Smooth muscle cell (in vitro differentiated cells): ENCODE results near the gene TNS1. TPM values are rescaled to one million over a fixed set of nuclear protein-coding genes. Genes with fewer than 3 reads are reported as not detected.

ENCODE experiments used
- DNase-seq: peaks from one replicate; lab custom pipeline; 2025; ENCODE audit not compliant: unreplicated experiment; lab: John Stamatoyannopoulos, UW
- H2AFZ ChIP-seq: fragments of 200-600 bp; sonication (generic); 2 replicates; pipeline ENCODE4 v1.6.0; 2016; ENCODE audit warnings: antibody characterized with exemption, low read depth, mild to moderate bottlenecking
- H3F3A ChIP-seq: fragments of 200-600 bp; sonication (generic); 2 replicates; pipeline ENCODE4 v1.6.0; 2017; ENCODE audit warnings: antibody characterized with exemption, low read depth
- H3K27ac ChIP-seq: fragments of 200-600 bp; sonication (generic); 2 replicates; pipeline ENCODE4 v1.5.1; 2016; ENCODE audit warnings: low read depth, mild to moderate bottlenecking
- H3K27me3 ChIP-seq: fragments of 200-600 bp; sonication (generic); 2 replicates; pipeline ENCODE4 v1.6.1; 2016; ENCODE audit warnings: low read depth, mild to moderate bottlenecking
- H3K36me3 ChIP-seq: fragments of 200-600 bp; sonication (generic); 2 replicates; pipeline ENCODE4 v1.5.1; 2016; ENCODE audit warnings: low read depth
- H3K4me1 ChIP-seq: fragments of 200-600 bp; sonication (generic); 2 replicates; pipeline ENCODE4 v1.5.1; 2016; ENCODE audit warnings: low read depth
- H3K4me2 ChIP-seq: fragments of 200-600 bp; sonication (generic); 2 replicates; pipeline ENCODE4 v1.6.0; 2016; ENCODE audit warnings: mild to moderate bottlenecking
- H3K4me3 ChIP-seq: fragments of 200-600 bp; sonication (generic); 2 replicates; pipeline ENCODE4 v1.5.1; 2016; ENCODE audit warnings: mild to moderate bottlenecking
- H3K79me2 ChIP-seq: fragments of 200-600 bp; sonication (generic); 2 replicates; pipeline ENCODE4 v1.6.0; 2016; ENCODE audit warnings: low read depth, mild to moderate bottlenecking
- H3K9ac ChIP-seq: fragments of 200-600 bp; sonication (generic); 2 replicates; pipeline ENCODE4 v1.6.0; 2016; ENCODE audit warnings: low read depth
- H3K9me3 ChIP-seq: fragments of 200-600 bp; sonication (generic); replicated peaks from 2 replicates; pipeline ENCODE4 v1.5.1; 2016; ENCODE audit warnings: low read depth
- H4K20me1 ChIP-seq: fragments of 200-600 bp; sonication (generic); 2 replicates; pipeline ENCODE4 v1.6.0; 2016; ENCODE audit warnings: low read depth
- WGBS: methylation state at CpG from one replicate; pipeline ENCODE4 v1.1.7; 2016; ENCODE audit warnings: low lambda C conversion rate; 5-methylcytosine and 5-hydroxymethylcytosine counted together
- polyA plus RNA-seq: library from polyadenylated mRNA; unstranded; fragments of >200 nt; fragmentation: Nextera tagmentation; extraction: Ambion mirVana; gene quantifications from 2 replicates; pipeline ENCODE4 v1.2.1, GENCODE V29; 2016
- total RNA-seq: library from RNA; depleted of rRNA; stranded (reverse); fragments of >200 nt; gene quantifications from 2 replicates; pipeline ENCODE4 v1.2.3, GENCODE V29; 2014
- TF ChIP-seq, protein P1 (sequence below): fragments of 200-600 bp; sonication (generic); IDR thresholded peaks from 2 replicates; pipeline ENCODE4 v1.5.1; 2017; ENCODE audit warnings: borderline replicate concordance, mild to moderate bottlenecking, antibody characterized with exemption; ENCODE audit not compliant: insufficient read depth, poor library complexity, severe bottlenecking

TNS1 gene
- total and polyA plus RNA-seq, 2 experiments from 2014 or later, result 52.3 to 61.5 TPM

DNA sequence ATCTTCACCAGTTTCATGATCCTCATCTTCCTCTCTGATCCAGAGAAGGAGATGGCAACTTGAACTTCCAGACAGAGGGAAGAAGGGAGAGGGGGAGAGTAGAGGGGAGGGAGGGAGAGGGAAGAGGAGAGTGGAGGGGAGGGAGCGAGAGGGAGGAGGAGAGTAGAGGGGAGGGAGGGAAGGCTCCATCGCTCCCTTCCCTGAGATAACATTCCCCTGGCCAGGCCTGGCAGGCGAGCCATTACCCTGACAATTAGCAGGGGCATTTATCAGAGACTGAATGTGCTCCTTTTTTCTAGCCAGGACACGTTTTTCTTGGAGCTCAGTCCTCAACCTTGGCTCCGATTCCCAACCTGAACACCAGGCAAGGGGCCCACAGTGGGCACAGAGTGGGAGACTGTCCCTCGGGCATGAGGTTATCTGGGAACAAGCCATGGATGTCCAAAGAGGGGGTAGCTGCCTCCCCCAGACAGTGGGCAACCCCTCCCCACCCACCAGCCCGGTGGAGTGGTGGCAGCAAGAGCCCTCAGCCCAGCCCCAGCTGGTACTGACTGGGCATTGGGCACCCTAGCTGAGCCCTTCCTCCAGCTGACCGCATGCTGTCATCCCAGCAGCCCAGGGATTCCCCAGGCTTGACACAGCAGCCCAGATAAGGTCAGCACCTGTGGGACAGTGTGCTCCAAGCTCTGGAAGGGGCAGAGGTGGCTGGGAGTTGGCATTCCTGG, 81.8 kb downstream of the TNS1 start:
- H3K27me3 ChIP-seq, result no peaks in the 10 kb centered on the region
- H3K4me1 ChIP-seq, result peaks cover 35% of the 10 kb centered on the region
- no peak for DNase-seq
- H4K20me1 ChIP-seq, result peaks cover 98% of the 10 kb centered on the region
- H3K79me2 ChIP-seq, result peaks cover 72% of the 10 kb centered on the region
- TF ChIP-seq, protein P1, sequence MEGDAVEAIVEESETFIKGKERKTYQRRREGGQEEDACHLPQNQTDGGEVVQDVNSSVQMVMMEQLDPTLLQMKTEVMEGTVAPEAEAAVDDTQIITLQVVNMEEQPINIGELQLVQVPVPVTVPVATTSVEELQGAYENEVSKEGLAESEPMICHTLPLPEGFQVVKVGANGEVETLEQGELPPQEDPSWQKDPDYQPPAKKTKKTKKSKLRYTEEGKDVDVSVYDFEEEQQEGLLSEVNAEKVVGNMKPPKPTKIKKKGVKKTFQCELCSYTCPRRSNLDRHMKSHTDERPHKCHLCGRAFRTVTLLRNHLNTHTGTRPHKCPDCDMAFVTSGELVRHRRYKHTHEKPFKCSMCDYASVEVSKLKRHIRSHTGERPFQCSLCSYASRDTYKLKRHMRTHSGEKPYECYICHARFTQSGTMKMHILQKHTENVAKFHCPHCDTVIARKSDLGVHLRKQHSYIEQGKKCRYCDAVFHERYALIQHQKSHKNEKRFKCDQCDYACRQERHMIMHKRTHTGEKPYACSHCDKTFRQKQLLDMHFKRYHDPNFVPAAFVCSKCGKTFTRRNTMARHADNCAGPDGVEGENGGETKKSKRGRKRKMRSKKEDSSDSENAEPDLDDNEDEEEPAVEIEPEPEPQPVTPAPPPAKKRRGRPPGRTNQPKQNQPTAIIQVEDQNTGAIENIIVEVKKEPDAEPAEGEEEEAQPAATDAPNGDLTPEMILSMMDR, result no peak
- WGBS, result 23% methylated on average over 8 of the region's 8 CpGs
- H3K9ac ChIP-seq, result peak overlapping the region; percentile 56
- H3K36me3 ChIP-seq, result no peaks in the 10 kb centered on the region
- peaks cover 6% of the 10 kb centered on the region for H3F3A ChIP-seq
- H3K27ac ChIP-seq, result peak overlapping the region; percentile 82
- H3K9me3 ChIP-seq, result no peaks in the 10 kb centered on the region
- peak overlapping the region; percentile 74 for H3K4me2 ChIP-seq
- H2AFZ ChIP-seq, result no peak overlapping the region
- H3K4me3 ChIP-seq, result no peak overlapping the region

DNA sequence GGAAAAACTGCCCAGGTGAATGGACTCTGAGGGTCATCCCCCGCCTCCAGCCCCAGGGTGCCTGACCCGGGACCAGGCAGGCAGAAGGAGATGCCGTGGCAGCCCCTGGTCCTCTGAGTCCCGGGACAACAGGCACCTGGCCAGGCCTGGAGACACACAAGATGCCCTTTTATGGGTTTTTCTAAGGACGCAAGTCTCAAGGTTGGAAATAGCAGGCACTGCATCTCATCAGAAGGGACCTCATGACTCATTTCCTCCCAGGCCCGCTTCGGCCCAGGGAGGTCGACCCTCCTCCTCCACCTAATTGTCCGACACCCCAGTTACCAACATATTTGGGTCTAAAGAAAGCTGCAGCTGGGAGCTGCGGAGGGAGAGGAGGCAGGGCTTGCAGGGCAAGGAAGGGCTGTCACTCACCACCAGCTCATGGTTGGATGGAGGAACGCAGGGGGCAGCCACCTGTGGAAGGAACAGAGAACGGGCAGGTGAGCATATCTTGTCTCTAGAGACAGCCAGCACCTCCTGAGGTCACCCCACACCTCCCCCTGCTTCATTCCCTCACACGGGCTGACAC, 82.9 kb downstream of the TNS1 start:
- Histone ChIP-seq H3K9me3 (no peaks in the 10 kb centered on the region), H2AFZ (no peak overlapping the region), H3K27ac (peak overlapping the region; percentile 82), H3K4me1 (peaks cover 35% of the 10 kb centered on the region), H3K4me2 (peak overlapping the region; percentile 47), H3K36me3 (no peaks in the 10 kb centered on the region), H3K4me3 (no peak overlapping the region), H4K20me1 (peaks cover 99% of the 10 kb centered on the region), H3K79me2 (peaks cover 72% of the 10 kb centered on the region), H3K9ac (no peak overlapping the region), H3K27me3 (no peaks in the 10 kb centered on the region), H3F3A (peaks cover 6% of the 10 kb centered on the region)
- WGBS, result 14% methylated on average over 13 of the region's 13 CpGs
- TF ChIP-seq, protein P1, result no peak
- no peak for DNase-seq

DNA sequence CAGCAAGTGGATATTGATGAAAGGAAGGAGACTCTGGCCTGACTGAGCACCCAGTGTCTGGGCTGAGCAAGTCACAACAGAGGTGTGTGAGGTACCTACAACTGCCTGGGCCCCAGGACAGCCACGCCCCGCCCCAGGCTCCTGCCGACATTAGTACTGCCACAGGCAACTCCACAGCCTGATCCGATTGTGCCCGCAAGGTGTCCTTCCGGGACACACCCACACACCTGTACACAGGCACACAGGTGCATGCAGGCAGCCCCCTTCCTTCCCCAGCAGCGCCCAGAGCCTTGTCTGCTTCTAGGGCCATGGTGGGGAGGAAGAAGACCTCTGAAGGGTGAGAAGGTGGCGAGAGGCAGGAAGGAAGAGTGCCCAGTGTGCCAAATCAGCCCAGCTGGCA, 83.6 kb downstream of the TNS1 start:
- Histone ChIP-seq H3K4me2 (peak overlapping the region; percentile 47), H3K79me2 (peaks cover 71% of the 10 kb centered on the region), H3K9me3 (no peaks in the 10 kb centered on the region), H3K4me3 (no peak overlapping the region), H2AFZ (no peak overlapping the region), H3F3A (peaks cover 6% of the 10 kb centered on the region), H3K9ac (no peak overlapping the region), H3K27ac (peak overlapping the region; percentile 82), H3K36me3 (no peaks in the 10 kb centered on the region), H4K20me1 (peaks cover 100% of the 10 kb centered on the region), H3K4me1 (peaks cover 35% of the 10 kb centered on the region), H3K27me3 (no peaks in the 10 kb centered on the region)
- 82% methylated on average over 8 of the region's 8 CpGs for whole genome bisulfite sequencing
- no peak for DNase-seq
- TF ChIP-seq, protein P1, result no peak
